ENCODE data around the gene FLT3LG. TPM values are rescaled to one million over a fixed set of nuclear protein-coding genes. Genes with fewer than 3 reads are reported as not detected.

The FLT3LG gene
- total and polyA plus RNA-seq, 2 of the 8 experiments (the other 6 are each of a cell fraction or from before 2014, with no cell fraction given) = 1.6 to 3.2 TPM

DNA sequence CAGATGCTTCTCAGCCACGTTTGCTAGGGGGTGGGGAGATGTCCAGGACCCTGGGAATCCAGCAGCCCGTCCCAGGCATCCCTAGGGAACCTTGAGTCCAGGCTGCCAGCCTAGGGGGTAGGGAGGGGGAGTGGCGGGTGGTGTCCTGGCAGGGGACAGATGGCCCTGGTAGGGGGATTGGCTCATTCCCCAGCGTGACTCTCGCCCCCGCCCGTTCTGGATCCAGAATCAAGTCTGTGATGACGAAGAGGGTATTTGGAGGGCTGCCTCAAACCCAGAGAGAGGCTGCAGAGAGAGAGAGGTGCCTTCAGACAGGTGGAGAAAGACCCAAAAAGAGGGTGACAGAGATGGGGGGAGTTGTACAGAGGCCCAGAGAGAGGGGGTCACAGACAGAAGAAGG is 36.8 kb upstream of the FLT3LG start (continued):
- TF ChIP-seq CHD2 (IDR thresholded peaks at IDR 0.05; ENCODE audit: low read length) (no peak), EP300 (IDR thresholded peaks at IDR 0.05; ENCODE audit: borderline replicate concordance in 1 of 2, low read depth in 2 of 2, low read length in 2 of 2) (no peak), POLR2A (IDR thresholded peaks at IDR 0.05; ENCODE audit: control extremely low read depth in 1 of 2, low read depth in 2 of 2, low read length in 2 of 2) (no peak), SAP30 (IDR thresholded peaks at IDR 0.05; ENCODE audit: insufficient read depth, insufficient replicate concordance, low read length) (no peak), PHF8 (conservative IDR thresholded peaks at IDR 0.05; ENCODE audit: low read depth, low read length) (no peak)

Measured in H1 (cell line).